ENCODE results near the gene BMP10.
"Not testable (repeated sequence)": the region's sequence is repeated elsewhere in the genome, so short reads cannot be mapped to it uniquely, and the experiment has no call there.

Gene BMP10

DNA sequence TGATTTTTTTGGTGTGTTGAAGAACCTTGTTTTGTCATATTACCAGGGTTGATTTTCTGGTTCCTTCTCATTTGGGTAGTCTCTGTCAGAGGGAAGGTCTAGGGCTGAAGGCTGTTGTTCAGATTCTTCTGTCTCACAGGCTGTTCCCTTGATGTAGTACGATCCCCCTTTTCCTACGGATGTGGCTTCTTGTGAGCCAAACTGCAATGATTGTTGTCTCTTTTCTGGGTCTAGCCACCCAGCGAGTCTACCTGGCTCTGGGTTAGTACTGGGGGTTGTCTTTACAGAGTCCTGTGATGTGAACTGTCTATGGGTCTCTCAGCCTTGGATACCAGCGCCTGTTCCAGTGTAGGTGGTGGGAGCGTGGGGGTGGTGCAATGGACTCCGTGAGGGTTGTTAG, 24.8 kb upstream of the BMP10 start:
- FAIRE-seq; DNase-seq (ENCODE audit: low spot score): not testable (repeated sequence)

DNA sequence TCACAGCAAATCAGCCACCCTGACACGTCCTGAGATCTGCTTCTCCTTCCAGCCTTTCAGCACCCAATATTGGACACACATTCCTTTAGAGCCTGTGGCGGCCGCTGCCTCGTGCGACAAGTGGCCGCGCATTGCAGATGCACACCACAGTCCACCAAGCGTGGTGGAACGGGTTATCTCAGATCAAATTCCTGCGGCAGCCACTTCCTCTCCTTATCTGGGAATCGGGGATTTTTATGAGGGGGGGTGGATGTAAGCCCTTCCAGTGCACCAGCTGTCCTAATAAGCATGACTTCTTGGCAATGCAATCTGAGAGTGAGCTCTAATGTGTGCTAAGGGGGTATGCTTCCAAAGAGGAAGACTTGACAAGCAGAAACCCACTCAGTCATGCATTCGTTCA, 18.3 kb upstream of the BMP10 start:
- DNase-seq (ENCODE audit: low spot score), result no peak
- FAIRE-seq, result no peak

DNA sequence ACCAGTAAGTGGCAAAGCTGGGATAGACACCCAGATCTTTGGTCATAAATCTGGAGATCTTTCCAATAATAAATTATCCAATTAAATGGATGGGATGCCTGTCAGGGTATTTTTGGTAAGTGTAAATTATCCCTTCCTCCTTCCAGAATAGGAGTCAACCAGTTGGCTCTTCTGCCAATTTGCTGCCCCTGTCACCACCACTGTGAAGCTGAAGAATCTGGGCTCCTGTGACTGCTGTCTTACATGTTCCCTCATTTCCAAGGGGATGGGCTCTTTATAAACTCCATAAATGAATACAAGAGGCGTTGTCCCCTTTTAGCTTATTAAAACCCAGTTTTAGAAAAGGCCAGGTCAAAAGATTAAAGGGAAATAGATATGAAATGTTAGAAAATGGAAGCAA, 17.8 kb upstream of the BMP10 start:
- no peak for DNase-seq (ENCODE audit: low spot score)
- FAIRE-seq, result no peak

DNA sequence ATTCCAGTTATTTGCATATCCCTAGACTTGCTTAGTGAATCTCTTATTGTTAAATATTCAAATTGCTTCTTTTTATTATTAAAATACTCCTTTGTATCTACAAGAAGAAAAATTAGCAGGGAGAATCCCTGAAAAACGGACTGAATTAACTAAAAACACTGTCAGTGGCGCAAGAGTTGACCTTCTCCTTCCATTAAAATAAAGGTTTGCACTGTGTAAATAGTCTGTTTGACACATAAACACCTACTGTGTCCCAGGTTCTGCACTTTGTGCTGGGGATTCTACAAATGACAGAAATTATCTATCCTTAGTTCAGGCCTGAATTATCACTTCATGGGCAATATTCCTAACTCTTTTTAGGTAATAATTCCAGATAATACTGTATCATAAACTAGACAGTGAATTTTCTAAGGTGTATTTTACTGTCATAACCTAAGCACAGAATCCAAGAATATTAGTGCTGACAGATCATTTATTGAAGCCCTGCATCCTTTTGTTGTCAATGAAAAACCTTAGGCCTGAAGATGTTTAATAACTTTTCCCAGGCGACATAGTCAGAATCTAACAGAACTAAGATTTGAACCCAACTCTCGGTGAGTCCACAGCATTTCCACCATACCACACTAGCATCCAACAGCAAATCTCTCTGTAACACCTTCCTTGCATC, 17.0 kb upstream of the BMP10 start:
- FAIRE-seq (no peak), DNase-seq (ENCODE audit: low spot score) (no peak)

DNA sequence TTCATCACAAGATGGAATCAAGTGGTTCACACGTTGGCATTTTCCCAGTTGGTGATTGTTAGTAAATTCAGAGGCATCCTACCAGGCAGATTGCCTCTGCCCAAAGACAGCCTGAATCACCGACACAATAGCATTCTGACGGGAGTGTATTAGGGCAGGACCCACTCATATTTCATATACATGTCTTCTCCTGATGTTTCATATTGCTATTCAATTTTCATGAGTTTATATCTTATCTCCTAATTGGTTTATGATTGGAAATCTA, 14.5 kb upstream of the BMP10 start:
- FAIRE-seq (no peak), DNase-seq (ENCODE audit: low spot score) (no peak)

DNA sequence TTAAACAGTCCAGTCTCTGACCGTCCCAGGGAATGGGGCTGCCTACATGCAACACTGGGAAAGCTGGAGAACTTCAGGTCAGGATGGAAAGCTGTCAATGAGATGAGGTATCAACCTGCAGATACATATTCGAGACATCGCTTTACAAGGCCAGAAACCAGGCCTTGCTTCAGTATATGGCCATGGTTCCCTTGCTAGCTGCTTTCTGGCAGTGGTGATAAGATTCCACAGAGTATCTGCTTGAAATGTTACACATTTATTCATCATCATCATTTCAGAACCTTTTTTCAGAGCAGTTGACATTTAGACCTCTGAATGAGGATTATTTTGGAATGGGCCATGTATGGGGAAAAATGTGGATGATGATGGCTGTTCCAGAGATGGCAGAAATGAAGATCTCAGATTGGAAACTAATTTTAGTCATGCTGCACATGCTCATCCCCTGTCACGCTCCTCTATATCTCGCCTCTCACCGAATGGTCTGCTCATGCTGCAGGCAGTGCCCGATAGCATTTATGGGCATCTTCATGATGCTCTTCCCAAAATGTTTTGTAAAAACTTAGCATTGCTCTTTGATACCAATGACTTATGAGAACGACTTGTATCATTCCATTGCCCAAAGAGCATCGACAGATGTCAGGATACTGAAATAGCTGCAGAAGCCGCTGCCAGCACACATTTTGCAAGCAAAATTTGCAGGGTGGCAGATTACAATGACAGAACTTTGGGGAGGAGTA, 14.0 kb upstream of the BMP10 start:
- FAIRE-seq, result no peak
- no peak for DNase-seq (ENCODE audit: low spot score)

DNA sequence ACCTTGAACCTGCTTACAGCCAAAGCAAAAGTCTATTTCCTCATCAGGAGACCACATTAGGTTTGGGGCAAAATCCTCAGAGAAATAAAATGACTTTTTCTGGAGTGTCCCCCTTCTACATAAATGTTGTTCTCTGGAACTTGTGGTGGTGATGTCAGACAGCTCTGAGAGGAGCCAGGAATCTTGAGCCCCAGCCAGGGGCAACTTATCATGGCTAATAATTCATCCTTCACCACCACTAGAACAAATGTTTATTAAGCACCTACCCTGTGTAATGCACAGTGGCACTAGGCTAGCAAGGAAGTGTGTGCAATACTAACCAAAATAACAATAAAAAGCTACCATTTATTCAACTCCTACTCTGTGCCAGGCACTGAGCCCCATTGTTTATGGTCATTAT, 9.0 kb upstream of the BMP10 start:
- DNase-seq (ENCODE audit: low spot score), result no peak
- no peak for FAIRE-seq

DNA sequence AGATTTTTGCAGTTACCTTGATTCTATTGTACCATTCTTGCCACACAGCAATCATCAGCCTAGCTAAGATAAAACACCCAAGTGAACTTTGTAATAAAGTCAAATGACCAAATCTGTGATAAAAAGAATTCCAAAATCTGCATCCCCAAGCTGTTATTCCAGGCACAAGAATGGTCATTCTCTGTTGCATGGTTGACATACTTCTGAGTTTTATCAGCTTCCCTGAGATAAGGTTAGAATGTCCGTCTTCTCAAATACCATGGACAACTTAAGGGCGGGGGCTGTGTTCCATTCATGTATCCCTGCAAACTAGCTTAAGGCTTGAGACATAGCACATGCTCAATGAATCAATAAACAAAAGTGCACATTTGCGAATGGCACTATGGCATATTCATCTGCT, 8.1 kb upstream of the BMP10 start:
- DNase-seq (ENCODE audit: low spot score), result no peak
- no peak for FAIRE-seq

DNA sequence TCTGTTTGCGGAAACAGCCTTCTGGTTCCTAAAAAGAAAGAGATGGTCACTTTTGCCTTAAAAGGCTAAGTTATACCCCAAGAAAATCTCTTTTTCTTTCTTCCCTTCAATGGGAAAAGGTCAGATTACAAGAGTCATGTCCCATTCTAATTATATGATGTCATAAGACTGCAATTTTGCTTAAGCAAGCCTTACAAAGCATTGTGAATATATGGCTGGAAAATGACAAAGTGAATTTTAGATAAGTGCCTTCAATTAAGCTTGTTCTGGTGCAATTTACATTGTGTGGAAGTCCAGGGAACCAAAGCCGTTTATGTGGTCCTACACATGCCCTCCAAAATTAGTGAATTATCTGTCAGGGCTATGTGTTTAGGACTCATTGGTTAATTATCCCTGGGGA, 7.6 kb upstream of the BMP10 start:
- FAIRE-seq (no peak), DNase-seq (ENCODE audit: low spot score) (no peak)

DNA sequence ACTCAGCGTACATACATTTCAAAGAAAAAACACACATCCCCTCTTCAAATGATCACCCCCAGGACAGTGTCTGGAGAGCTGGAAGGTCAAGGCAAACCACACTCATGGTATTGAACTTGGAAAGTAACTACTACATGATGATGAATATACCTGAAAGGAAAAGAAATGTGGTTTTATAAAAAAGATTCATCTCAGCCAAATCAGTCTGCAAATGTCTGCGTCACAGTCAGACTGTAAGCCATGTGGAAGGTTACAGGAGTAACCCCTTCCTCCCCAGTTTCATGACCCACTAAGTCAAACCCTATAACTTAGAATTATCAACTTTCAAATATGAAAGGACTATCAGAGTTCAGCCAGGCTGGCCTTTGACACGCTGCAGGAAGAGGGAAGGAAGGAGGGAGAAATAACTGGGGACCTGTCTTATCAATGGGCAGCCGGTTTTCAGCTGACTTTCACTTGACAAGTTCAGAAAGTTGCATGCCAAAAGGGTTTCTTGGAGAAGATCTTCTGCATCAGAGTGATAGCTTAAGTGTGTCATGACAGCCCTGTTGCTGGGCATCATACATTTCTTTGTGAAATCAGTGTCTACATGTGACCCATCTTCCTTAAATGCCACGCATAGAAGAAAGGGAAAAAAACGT, 7.0 kb upstream of the BMP10 start:
- DNase-seq (ENCODE audit: low spot score), result no peak
- FAIRE-seq, result no peak

DNA sequence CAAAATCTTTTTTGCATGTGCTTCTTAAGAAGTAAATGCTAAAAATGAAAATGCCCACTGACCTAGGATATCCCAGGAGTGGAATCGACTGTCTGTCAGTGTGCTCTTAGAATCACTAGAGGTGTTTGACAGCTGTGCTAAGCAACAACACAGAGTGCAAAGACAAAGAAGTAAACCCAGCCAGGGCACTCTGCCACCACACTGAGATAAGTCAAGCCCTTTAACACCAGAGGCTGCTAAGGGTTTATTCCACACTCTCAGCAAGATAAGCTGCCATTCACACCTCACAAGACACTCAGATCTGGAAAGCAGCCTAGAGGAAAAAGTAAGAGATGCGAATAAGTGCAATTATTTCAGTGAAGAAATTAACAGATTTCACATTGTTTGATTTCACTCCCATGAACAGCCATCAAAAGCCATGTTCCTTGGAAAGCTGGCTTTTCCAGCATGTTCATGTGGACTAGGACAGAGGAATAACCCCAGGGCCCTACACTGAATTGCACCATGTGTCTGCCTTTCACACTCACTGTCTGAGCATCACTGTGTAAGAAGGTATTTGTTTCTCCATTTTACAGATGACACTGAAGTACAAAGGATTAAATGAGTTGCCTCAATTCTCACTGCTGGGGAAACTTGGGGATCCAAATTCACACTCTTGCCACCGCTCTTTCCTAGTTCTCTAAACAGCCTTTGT, 6.0 kb upstream of the BMP10 start:
- no peak for DNase-seq (ENCODE audit: low spot score)
- FAIRE-seq, result no peak

DNA sequence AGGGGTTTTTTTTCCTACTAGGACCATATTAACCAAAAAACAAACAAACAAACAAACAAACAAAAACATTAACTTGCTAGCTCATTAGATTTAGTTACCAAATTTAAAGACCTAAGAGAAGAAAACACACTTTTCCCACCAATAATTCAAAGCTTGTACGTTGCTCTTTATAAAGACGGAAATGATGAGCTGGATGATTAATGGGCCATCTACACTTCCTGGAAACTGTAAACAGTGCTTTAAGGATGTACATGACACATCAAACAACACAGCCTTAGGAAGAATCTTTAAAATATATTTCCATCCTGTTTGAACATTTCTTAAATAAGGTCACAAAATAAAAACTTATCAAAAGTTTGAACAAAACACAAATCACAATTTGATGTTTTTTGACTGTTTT, 982 bp downstream of the BMP10 start:
- DNase-seq (ENCODE audit: low spot score), result no peak
- no peak for FAIRE-seq

DNA sequence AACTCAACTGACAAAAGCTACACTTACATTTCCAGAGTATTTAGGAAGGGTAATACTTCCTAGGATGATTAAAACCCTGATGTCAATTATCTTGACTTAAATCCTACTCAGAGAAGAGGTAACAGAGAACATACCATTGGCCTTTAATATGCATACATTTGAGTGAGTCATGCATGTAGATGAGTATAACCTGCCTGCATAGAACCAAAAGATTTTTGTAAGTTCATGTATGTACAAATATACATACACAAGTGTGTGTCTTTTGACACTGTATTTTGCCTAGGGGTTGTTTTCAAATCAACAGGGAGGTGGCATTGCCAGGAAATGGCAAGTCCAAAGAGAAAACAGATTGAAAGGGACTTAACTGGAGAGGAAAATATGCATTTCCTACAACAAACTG, 6.1 kb downstream of the BMP10 start:
- DNase-seq (ENCODE audit: low spot score), result no peak
- no peak for FAIRE-seq

DNA sequence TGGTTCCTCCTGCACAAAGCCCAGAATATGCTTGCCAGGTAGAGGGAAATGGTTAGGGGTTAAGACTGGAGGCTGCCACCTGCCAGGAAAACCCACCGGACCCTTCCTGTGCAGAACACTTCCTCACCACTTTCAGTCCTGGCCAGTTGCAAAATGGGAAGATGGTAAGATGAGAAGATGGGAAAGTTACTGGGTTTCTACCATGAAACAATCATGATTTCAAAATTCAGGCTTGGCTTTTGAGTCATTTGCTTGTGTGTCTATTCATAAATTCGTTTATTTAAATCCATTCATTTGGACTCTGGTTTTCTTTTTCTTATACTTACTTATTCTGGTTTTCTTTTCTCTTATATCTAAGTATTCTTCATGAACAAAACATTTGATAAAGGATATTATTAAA, 7.2 kb downstream of the BMP10 start:
- FAIRE-seq, result no peak
- no peak for DNase-seq (ENCODE audit: low spot score)

DNA sequence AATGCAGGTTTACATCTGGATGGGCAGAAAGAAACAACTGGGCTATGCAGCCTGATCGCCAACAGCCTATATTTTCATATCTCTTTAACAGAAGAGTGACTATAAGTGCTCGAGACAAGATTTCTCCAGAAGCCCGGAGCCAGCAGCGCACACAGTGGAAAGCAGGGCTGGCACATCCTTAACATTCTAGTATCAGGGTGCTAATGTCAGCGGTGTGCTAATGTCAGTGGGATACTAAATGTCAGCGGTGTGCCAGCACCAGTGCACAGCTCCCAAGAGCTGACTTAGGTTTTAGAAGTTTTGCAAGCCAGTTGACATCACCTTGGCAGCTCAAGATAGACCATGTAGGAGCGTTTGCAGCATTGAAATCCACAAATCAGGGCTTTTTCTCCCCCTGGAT, 8.3 kb downstream of the BMP10 start:
- DNase-seq (ENCODE audit: low spot score) (no peak), FAIRE-seq (no peak)

DNA sequence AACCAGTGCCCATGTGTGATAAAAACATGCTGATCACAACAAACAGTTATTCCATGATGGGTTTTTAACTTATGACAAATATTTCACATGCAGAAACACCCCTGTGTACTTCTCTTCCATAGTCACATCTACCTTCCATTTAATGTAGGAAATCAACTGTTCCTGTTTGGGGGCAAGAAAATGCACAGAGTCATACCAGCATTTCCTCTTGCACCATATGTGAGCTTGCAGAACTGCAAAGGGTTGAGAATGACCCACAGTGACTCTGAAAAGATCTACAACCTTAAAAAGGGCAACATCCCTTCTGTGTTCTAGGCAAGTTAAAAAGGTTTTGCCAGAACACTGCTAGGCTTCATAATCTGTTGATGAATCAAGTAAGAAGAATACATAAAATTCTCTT, 9.9 kb downstream of the BMP10 start:
- DNase-seq (ENCODE audit: low spot score), result no peak

DNA sequence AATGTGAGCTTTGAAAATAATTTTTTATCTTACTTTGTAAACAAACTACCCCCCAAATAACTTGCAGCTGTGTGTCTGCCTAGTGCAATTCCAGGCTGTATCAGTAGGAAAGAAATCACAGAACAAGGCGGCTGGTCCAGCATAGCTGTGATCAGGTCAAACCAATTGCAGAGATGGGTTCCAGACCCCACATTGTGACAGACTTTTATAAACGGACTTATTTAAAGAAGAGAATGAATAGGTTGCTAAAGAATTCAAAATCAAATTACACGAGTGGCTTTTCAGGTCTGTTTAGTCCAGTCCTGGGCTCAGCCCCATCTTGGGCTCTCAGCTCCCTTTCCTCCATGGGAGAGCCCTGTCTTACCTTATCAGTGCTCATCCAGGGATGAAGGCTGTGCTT, 11.1 kb downstream of the BMP10 start:
- DNase-seq (ENCODE audit: low spot score) (no peak), FAIRE-seq (no peak)

More for the DNA sequence above, 9.9 kb downstream of the BMP10 start:
- no peak for FAIRE-seq

DNA sequence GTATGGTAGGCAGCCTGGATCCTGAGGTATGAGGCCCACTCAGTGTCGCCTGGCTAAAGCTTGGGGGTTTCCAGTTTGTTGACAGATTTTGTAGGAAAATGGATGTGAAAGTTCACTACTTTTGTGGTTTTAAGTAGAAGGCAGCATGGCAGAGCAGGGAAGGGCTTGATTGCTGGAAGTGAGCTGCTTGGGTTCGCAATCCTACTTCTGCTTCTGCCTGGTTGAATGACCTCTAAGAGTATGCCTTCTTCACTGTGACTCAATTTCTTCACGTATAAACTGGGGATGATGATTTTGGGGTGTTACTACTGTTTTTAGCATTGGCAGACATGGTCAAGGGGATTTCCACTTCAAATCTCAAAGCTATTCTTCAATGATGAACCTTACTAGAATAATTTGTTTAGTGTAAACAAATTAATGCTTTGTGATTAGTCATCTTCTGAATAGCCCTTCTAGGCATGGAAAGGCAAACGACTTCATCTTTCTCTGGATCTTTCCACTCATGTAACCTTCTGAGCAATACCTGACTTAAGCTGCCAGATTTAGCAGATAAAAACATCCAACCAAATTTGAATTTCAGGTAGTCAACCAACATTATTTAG, 13.2 kb downstream of the BMP10 start:
- DNase-seq (ENCODE audit: low spot score), result no peak
- no peak for FAIRE-seq

DNA sequence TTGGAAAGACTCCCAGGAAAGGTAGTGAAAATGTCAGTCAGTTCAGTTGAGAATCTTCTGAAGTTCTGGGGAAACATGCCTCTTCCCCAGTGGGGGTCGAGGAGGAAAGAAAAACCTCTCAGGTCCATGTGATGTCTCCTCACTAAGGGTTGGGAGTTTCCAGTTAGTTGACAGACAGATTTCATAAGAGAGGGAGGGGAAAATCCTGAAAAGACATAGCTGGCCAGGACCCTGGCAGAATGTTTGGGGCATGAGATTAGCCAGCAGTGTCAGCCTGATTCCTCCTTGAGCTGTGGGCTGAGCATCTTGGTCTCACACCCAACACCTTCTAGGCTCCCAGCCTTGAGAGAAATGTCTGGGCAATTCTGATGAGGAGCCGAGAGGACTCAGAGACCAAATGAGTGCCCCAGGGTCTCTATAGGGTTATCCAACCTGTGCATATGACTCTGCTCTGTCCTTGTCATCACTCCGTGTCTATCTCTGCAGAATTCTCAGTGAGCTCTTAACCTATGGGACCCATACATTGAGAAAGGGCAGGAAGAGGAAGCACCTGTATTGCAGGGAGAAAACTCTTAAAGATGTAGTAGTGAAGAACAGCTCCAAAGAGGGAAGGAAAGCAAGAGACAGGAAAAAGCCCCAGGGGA, 13.9 kb downstream of the BMP10 start:
- no peak for DNase-seq (ENCODE audit: low spot score)
- no peak for FAIRE-seq

DNA sequence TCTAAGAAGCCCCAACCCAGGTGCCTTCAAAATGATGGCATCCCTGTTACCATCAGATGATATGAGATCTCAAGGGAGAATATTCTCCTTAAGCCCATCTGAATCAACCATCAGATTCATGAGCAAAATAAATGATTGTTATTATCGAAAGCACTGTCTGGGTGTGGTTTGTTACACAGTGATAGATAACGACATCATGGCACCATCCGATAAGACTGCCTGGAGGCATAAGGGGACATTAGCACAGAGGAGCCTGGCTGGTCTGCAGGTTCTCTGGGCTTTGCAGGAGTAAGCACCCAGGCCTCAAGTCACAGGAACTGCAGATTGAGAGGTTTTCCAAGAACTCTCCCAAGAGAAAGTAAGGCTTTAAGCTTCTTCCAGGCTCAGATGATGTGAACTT, 15.6 kb downstream of the BMP10 start:
- DNase-seq (ENCODE audit: low spot score) (no peak), FAIRE-seq (no peak)

DNA sequence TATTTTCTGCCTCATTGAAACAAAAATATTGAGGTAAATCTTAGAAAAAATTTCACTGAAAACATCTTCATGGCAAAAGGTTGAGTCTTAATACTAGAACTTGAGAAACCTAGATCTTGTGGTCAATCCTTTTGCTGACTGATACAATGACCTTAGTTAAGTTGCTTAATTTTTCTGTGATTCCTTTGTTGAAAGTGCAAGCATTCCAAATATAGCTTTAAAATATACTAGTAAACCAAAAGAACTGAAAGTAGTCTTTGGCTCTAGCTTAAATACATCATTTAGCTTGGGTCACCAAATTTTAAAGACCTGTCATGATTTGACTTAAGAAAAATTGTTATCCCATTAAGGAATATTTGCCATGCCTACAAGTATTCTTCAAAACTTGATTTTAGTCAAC, 16.7 kb downstream of the BMP10 start:
- DNase-seq (ENCODE audit: low spot score), result no peak

DNA sequence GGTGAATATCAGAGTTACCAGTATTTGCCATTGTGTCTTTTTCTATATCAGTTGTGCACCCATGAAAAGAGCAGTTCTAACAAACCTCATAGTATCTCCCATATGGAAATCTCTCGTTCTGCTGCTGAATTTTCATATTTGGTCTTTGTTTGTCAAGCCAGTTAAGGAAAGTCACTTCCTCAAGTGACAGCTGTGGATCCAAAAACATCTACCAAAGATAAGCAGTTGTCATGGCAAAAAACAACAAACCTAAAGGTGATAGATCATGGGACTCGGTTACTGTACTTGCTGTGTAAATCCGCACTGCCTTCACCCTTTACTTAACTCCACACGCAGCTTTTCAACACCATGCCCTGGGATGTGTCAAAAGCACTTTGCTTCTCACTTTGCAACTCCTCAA, 17.3 kb downstream of the BMP10 start:
- DNase-seq (ENCODE audit: low spot score) (no peak), FAIRE-seq (no peak)

More for the DNA sequence above, 16.7 kb downstream of the BMP10 start:
- no peak for FAIRE-seq
